Neural cell (in vitro differentiated cells): ENCODE measurements around the gene TTPAL.

Source experiments
- EP300 ChIP-seq: fragments of 450-650 bp; conservative IDR thresholded peaks from 2 replicates; pipeline ENCODE4 v1.6.1; 2014; ENCODE audit warnings: antibody characterized with exemption, mild to moderate bottlenecking, moderate library complexity; ENCODE audit not compliant: poor library complexity, severe bottlenecking
- EZH2 ChIP-seq: fragments of 200-600, 300-800 bp; shearing (Covaris generic), sonication (generic); IDR thresholded peaks from 2 replicates; pipeline ENCODE4 v1.6.1; 2014; ENCODE audit warnings: antibody characterized with exemption, low read length, borderline replicate concordance, mild to moderate bottlenecking; ENCODE audit not compliant: insufficient read depth, poor library complexity, severe bottlenecking
- POLR2AphosphoS5 ChIP-seq: IDR thresholded peaks from 2 replicates; pipeline ENCODE4 v1.6.1; 2012
- TAF1 ChIP-seq: IDR thresholded peaks from 2 replicates; pipeline ENCODE4 v1.6.1; 2012; ENCODE audit warnings: low read depth
- TF ChIP-seq, protein P1 (sequence below): fragments of 450-650 bp; IDR thresholded peaks from 2 replicates; pipeline ENCODE4 v1.5.1; 2014; ENCODE audit warnings: antibody characterized with exemption, mild to moderate bottlenecking, moderate library complexity; ENCODE audit not compliant: poor library complexity, severe bottlenecking

DNA sequence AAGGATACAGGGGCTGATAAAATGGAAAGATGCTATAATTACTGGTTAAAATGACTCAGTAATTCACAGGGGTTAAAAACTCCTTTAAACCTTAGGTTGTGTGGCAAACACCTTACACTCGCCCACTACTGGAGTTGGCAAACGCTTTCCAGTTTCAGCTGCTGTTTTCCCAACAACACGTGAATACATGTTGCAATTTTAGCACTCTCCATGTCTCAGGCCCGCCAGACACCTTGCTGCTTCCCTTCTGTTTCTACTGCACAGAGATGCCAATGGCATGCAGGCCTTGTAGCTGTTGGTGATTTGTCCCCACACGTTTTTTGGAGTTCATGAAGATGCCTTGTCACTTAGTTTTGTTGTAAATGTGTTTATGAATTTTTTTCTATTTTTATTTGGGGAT lies 5.3 kb upstream of the TTPAL start:
- TF ChIP-seq POLR2AphosphoS5 (no peak), TAF1 (no peak), EP300 (no peak), EZH2 (no peak)
- TF ChIP-seq, protein P1, sequence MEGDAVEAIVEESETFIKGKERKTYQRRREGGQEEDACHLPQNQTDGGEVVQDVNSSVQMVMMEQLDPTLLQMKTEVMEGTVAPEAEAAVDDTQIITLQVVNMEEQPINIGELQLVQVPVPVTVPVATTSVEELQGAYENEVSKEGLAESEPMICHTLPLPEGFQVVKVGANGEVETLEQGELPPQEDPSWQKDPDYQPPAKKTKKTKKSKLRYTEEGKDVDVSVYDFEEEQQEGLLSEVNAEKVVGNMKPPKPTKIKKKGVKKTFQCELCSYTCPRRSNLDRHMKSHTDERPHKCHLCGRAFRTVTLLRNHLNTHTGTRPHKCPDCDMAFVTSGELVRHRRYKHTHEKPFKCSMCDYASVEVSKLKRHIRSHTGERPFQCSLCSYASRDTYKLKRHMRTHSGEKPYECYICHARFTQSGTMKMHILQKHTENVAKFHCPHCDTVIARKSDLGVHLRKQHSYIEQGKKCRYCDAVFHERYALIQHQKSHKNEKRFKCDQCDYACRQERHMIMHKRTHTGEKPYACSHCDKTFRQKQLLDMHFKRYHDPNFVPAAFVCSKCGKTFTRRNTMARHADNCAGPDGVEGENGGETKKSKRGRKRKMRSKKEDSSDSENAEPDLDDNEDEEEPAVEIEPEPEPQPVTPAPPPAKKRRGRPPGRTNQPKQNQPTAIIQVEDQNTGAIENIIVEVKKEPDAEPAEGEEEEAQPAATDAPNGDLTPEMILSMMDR, result no peak
